Measurements from ENCODE around the gene BEST1. TPM values are rescaled to one million over a fixed set of nuclear protein-coding genes. Genes with fewer than 3 reads are reported as not detected.
"Not testable (repeated sequence)": the region's sequence is repeated elsewhere in the genome, so short reads cannot be mapped to it uniquely, and the experiment has no call there.

BEST1 gene
- total RNA-seq, 4 donors from 2014 or later = 0.89 to 2.8 (median 1.5) TPM

DNA sequence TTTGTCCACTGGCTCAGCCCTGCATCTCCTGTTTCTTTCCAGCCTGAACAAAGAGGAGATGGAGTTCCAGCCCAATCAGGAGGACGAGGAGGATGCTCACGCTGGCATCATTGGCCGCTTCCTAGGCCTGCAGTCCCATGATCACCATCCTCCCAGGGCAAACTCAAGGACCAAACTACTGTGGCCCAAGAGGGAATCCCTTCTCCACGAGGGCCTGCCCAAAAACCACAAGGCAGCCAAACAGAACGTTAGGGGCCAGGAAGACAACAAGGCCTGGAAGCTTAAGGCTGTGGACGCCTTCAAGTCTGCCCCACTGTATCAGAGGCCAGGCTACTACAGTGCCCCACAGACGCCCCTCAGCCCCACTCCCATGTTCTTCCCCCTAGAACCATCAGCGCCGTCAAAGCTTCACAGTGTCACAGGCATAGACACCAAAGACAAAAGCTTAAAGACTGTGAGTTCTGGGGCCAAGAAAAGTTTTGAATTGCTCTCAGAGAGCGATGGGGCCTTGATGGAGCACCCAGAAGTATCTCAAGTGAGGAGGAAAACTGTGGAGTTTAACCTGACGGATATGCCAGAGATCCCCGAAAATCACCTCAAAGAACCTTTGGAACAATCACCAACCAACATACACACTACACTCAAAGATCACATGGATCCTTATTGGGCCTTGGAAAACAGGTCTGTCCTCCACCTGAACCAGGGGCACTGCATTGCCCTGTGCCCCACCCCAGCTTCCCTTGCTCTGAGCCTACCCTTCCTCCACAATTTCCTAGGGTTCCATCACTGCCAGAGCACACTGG lies 12.3 kb downstream of the BEST1 start:
- no peak overlapping the region for H3K4me3 ChIP-seq (ENCODE audit: low read depth, poor library complexity, severe bottlenecking)
- 77 to 87% methylated on average over 11 to 12 of the region's 12 CpGs for WGBS, 2 donors
- DNase-seq (ENCODE audit: low spot score in 2 of 2) = peak in 1 of 2 donors; percentile 83
- TF ChIP-seq, protein P1, sequence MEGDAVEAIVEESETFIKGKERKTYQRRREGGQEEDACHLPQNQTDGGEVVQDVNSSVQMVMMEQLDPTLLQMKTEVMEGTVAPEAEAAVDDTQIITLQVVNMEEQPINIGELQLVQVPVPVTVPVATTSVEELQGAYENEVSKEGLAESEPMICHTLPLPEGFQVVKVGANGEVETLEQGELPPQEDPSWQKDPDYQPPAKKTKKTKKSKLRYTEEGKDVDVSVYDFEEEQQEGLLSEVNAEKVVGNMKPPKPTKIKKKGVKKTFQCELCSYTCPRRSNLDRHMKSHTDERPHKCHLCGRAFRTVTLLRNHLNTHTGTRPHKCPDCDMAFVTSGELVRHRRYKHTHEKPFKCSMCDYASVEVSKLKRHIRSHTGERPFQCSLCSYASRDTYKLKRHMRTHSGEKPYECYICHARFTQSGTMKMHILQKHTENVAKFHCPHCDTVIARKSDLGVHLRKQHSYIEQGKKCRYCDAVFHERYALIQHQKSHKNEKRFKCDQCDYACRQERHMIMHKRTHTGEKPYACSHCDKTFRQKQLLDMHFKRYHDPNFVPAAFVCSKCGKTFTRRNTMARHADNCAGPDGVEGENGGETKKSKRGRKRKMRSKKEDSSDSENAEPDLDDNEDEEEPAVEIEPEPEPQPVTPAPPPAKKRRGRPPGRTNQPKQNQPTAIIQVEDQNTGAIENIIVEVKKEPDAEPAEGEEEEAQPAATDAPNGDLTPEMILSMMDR (IDR thresholded peaks at IDR 0.05) = no peak
- no peak for TF ChIP-seq POLR2A (IDR thresholded peaks at IDR 0.05)
- intact Hi-C loops (cut with DNase I; ENCODE audit: low total_unique reads) = loop anchor here (1.0 kb wide), 1 partner anchor 39 kb away; no protein-coding TSS in a partner anchor

DNA sequence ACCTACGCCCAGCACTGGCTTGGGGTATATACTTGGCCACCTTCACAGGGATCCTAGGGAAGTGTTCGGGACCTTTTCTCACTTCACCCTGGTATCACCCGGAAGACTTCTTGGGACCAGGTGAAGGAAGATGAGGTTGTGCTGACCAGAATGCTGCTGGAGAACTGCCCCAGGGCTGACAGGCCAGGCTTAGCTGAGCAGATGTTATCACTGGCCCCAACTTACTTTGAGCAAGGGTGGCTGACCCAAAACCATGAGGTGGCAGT lies 12.8 kb downstream of the BEST1 start:
- intact Hi-C loops (cut with DNase I; ENCODE audit: low total_unique reads) = loop anchor here (1.0 kb wide), 1 partner anchor 40 kb away; no protein-coding TSS in a partner anchor
- H3K4me3 ChIP-seq (ENCODE audit: low read depth, poor library complexity, severe bottlenecking) = no peak overlapping the region
- TF ChIP-seq, protein P1 (IDR thresholded peaks at IDR 0.05) = no peak
- TF ChIP-seq POLR2A (IDR thresholded peaks at IDR 0.05) = no peak
- DNase-seq (ENCODE audit: low spot score in 2 of 2) = peak in 1 of 2 donors; percentile 78
- WGBS, 2 donors = 84 to 89% methylated on average over 3 of the region's 3 CpGs

DNA sequence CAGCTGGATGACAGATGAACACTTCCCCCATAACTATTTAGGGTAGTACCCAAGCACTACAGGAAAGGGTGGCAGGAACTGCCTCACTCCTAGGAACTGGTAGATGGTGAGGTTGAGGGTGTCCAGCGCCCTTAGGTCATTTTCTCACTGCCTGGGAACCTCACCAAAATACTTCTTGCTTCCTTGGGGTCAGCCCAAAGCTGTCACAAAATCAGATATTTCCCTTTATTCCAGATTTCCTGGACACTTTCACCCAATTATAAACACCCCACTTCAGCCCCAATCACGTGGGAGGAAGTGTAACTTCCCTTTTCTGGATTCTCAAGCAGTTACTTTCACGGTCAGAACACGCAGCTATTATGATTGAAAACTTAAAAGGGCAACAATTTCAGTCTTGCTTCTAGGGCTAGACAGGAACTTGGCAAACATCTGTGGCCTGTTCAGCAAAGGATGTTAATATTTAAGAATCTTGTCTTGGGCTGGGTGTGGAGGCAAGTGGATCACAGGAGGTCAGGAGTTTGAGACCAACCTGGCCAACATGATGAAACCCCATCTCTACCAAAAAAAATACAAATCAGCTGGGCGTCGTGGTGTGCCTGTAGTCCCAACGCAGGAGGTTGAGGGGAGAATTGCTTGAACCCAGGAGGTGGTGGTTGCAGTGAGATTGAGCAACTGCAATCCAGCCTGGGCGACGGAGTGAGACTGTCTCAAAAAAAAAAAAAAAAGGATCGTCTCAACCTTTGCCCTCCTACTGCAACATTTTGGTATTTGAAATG lies 13.3 kb downstream of the BEST1 start:
- no peak overlapping the region for H3K4me3 ChIP-seq (ENCODE audit: low read depth, poor library complexity, severe bottlenecking)
- intact Hi-C loops (cut with DNase I; ENCODE audit: low total_unique reads) = loop anchor here (1.0 kb wide), 1 partner anchor 40 kb away; no protein-coding TSS in a partner anchor
- peak in 1 of 2 donors; percentile 78 for DNase-seq (ENCODE audit: low spot score in 2 of 2)
- TF ChIP-seq, protein P1 (IDR thresholded peaks at IDR 0.05) = no peak
- no peak for TF ChIP-seq POLR2A (IDR thresholded peaks at IDR 0.05)
- 64 to 67% methylated on average over 10 of the region's 10 CpGs for WGBS, 2 donors

DNA sequence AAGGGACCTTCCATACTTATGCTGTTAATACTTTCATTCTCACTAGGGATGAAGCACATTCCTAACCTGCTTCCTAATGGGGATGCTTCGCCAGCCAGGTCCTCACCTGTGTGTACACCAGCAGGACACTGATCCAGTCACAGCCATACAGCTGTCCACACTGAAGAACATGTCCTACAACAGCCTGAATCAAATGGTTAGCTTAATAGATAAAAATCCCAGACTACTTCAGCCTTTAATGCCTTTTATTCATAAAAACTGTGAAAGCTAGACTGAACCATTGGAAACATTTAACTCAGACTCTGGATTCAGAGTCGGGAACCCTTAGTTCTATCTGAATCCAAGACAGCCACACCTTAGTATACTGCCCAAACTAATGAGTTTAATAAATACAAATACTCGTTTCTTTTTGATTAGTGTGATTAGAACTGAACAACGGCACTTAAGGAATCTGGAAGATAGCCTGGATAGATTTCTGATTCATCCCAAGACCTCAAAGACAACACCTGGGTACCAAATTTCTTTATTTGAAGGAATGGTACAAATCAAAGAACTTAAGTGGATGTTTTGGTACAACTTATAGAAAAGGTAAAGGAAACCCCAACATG lies 14.0 kb downstream of the BEST1 start:
- H3K4me3 ChIP-seq (ENCODE audit: low read depth, poor library complexity, severe bottlenecking) = no peak overlapping the region
- intact Hi-C loops (cut with DNase I; ENCODE audit: low total_unique reads) = no loop called here
- WGBS, 2 donors = 43 to 53% methylated on average over 4 of the region's 4 CpGs
- TF ChIP-seq POLR2A (IDR thresholded peaks at IDR 0.05) = no peak
- TF ChIP-seq, protein P1 (IDR thresholded peaks at IDR 0.05) = no peak
- DNase-seq (ENCODE audit: low spot score in 2 of 2) = peak in 1 of 2 donors; percentile 67

DNA sequence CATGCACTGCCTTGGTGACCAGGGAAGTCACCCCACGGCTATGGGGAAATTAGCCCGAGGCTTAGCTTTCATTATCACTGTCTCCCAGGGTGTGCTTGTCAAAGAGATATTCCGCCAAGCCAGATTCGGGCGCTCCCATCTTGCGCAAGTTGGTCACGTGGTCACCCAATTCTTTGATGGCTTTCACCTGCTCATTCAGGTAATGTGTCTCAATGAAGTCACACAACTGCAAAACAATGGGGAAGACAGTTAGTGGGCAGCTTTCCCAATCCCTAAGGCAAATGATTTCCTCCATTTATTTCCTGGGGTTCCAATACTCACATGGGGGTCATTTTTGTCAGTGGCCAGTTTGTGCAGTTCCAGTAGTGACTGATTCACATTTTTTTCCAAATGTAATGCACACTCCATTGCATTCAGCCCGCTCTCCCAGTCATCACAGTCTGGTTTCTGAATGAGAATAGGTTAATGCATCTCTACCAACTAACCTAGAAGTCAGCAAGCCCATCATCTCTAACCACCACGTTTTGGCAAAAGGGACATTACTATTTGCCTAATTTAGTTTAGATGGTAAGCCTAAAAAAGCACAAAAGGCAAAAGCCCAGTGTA lies 14.6 kb downstream of the BEST1 start:
- intact Hi-C loops (cut with DNase I; ENCODE audit: low total_unique reads) = not testable (repeated sequence)
- 45 to 54% methylated on average over 9 of the region's 9 CpGs for WGBS, 2 donors
- DNase-seq (ENCODE audit: low spot score in 2 of 2) = peak in 1 of 2 donors; percentile 91
- H3K4me3 ChIP-seq (ENCODE audit: low read depth, poor library complexity, severe bottlenecking) = peak overlapping the region; percentile 89
